DOHH2 (cell line): ENCODE results near the gene ADAMTSL1.

Source experiments
- H3F3A ChIP-seq: fragments of 200-600 bp; sonication (generic), shearing (Covaris generic); 2 replicates; pipeline ENCODE4 v1.6.0; 2016; ENCODE audit warnings: antibody characterized with exemption, mild to moderate bottlenecking; ENCODE audit not compliant: control insufficient read depth, insufficient read depth
- H3K27ac ChIP-seq: fragments of 200-600 bp; sonication (generic); 2 replicates; pipeline ENCODE4 v1.5.1; 2014; ENCODE audit warnings: low read depth, mild to moderate bottlenecking, low read length, moderate library complexity
- H3K27me3 ChIP-seq: fragments of 200-600 bp; sonication (generic); 2 replicates; pipeline ENCODE4 v1.6.1; 2014; ENCODE audit warnings: mild to moderate bottlenecking, low read length, mixed read lengths; ENCODE audit not compliant: control insufficient read depth
- H3K36me3 ChIP-seq: fragments of 200-600 bp; sonication (generic); 2 replicates; pipeline ENCODE4 v1.6.1; 2014; ENCODE audit warnings: mild to moderate bottlenecking, low read length, moderate library complexity, mixed read lengths; ENCODE audit not compliant: control insufficient read depth
- H3K4me1 ChIP-seq: fragments of 200-600 bp; sonication (generic); 2 replicates; pipeline ENCODE4 v1.6.1; 2014; ENCODE audit warnings: mild to moderate bottlenecking, low read length, mixed read lengths; ENCODE audit not compliant: control insufficient read depth
- H3K4me2 ChIP-seq: fragments of 200-600 bp; sonication (generic); 2 replicates; pipeline ENCODE4 v1.6.0; 2014; ENCODE audit warnings: mild to moderate bottlenecking, low read length, moderate library complexity
- H3K4me3 ChIP-seq: fragments of 200-600 bp; sonication (generic); 2 replicates; pipeline ENCODE4 v1.5.1; 2014; ENCODE audit warnings: mild to moderate bottlenecking, low read length, mixed read lengths
- H3K79me2 ChIP-seq: fragments of 200-600 bp; sonication (generic); 2 replicates; pipeline ENCODE4 v1.6.1; 2014; ENCODE audit warnings: mild to moderate bottlenecking, low read length, mixed read lengths; ENCODE audit not compliant: control insufficient read depth
- H3K9me2 ChIP-seq: fragments of 200-600 bp; sonication (generic); replicated peaks from 2 replicates; pipeline ENCODE4 v1.6.1; 2014; ENCODE audit warnings: mild to moderate bottlenecking, low read length, mixed read lengths; ENCODE audit not compliant: control insufficient read depth
- H3K9me3 ChIP-seq: fragments of 200-600 bp; sonication (generic); 2 replicates; pipeline ENCODE4 v1.6.1; 2014; ENCODE audit warnings: antibody characterized with exemption, low read length, mixed read lengths; ENCODE audit not compliant: control insufficient read depth, insufficient read depth
- H4K20me1 ChIP-seq: fragments of 200-600 bp; sonication (generic); 2 replicates; pipeline ENCODE4 v1.6.0; 2014; ENCODE audit warnings: low read depth, mild to moderate bottlenecking, antibody characterized with exemption, low read length, moderate library complexity; ENCODE audit not compliant: control insufficient read depth, insufficient read depth
- EZH2phosphoT487 ChIP-seq: fragments of 200-600 bp; sonication (generic); IDR thresholded peaks from 2 replicates; pipeline ENCODE4 v1.6.1; 2017; ENCODE audit warnings: borderline replicate concordance, mild to moderate bottlenecking, antibody characterized with exemption, low read length, moderate library complexity, mixed read lengths
- TF ChIP-seq, protein P1 (sequence below): fragments of 200-600 bp; sonication (generic); IDR thresholded peaks from one replicate; pipeline ENCODE4 v1.5.1; 2014; ENCODE audit warnings: antibody characterized with exemption, mild to moderate bottlenecking, low read depth, low read length; ENCODE audit not compliant: poor library complexity, severe bottlenecking

The ADAMTSL1 gene

DNA sequence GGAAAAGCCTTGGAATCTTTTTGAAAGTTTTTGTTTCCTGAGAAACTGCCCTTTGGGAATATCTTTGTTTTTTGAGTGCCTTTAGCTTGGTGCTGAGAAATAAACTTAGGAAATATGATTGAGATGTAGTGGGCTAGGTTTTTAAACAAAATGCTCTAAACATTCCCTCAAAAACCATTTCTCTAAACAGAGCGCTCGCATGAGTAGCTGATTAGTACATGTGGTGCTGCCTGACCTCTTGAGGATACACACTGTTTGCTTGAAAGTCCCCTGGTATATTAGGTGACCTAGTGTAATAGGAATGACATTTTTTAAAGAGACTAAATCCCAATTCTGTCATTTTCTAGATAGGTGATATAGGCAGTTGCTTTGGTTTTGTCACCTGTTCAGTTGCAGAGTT lies 132.3 kb downstream of the ADAMTSL1 start:
- H3K4me2 ChIP-seq: no peak overlapping the region
- H3K4me3 ChIP-seq: no peak overlapping the region
- no peaks in the 10 kb centered on the region for H3F3A ChIP-seq
- H3K36me3 ChIP-seq: no peaks in the 10 kb centered on the region
- H4K20me1 ChIP-seq: no peaks in the 10 kb centered on the region
- no peaks in the 10 kb centered on the region for H3K27me3 ChIP-seq
- no peaks in the 10 kb centered on the region for H3K79me2 ChIP-seq
- TF ChIP-seq, protein P1, sequence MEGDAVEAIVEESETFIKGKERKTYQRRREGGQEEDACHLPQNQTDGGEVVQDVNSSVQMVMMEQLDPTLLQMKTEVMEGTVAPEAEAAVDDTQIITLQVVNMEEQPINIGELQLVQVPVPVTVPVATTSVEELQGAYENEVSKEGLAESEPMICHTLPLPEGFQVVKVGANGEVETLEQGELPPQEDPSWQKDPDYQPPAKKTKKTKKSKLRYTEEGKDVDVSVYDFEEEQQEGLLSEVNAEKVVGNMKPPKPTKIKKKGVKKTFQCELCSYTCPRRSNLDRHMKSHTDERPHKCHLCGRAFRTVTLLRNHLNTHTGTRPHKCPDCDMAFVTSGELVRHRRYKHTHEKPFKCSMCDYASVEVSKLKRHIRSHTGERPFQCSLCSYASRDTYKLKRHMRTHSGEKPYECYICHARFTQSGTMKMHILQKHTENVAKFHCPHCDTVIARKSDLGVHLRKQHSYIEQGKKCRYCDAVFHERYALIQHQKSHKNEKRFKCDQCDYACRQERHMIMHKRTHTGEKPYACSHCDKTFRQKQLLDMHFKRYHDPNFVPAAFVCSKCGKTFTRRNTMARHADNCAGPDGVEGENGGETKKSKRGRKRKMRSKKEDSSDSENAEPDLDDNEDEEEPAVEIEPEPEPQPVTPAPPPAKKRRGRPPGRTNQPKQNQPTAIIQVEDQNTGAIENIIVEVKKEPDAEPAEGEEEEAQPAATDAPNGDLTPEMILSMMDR: no peak
- no peak for TF ChIP-seq EZH2phosphoT487
- no peak overlapping the region for H3K27ac ChIP-seq
- H3K9me3 ChIP-seq: no peaks in the 10 kb centered on the region
- no peaks in the 10 kb centered on the region for H3K9me2 ChIP-seq
- H3K4me1 ChIP-seq: no peaks in the 10 kb centered on the region

DNA sequence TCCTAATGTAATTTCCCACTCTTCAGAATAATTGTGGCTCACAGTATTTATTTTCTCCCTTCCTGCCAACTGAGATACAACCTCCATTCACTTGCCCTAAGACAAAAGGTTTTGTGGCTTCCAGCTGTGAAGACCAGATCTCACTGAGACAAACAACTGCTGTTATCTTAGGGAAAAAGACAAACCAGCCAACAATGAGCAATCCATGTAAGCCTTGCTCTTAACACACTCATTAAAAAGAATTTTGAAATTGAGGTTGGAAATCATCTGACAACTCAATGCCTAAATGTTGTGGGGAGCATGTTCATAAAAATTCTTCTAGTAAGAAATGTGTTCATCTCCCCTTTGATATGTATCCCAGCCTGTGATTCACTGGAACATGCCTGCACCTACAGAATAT lies 132.9 kb downstream of the ADAMTSL1 start:
- Histone ChIP-seq H3K27ac (no peak overlapping the region), H3K4me1 (no peaks in the 10 kb centered on the region), H3F3A (no peaks in the 10 kb centered on the region), H3K27me3 (no peaks in the 10 kb centered on the region), H3K4me2 (no peak overlapping the region), H3K9me3 (no peaks in the 10 kb centered on the region), H3K4me3 (no peak overlapping the region), H4K20me1 (no peaks in the 10 kb centered on the region), H3K36me3 (no peaks in the 10 kb centered on the region), H3K79me2 (no peaks in the 10 kb centered on the region), H3K9me2 (no peaks in the 10 kb centered on the region)
- TF ChIP-seq EZH2phosphoT487: no peak
- TF ChIP-seq, protein P1: no peak

DNA sequence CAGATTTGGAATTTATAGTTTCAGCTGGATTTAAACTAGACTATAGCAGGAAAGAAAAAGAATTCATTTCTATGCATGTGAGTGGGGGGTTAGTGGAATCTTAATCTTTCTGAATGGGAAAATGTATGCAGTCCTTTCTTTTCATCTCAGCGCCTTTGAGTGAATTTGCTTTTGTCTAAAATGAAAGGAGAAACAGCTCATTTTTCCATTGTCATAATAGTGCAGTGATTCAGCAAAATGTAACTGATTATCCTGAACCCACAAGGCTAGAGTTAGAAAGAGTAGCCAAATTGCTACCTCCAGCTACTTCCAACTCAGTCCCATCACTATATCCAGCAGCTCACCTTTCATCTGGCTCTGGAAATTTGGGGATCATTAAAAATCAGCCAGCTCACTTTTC lies 134.4 kb downstream of the ADAMTSL1 start:
- Histone ChIP-seq H3K9me2 (no peaks in the 10 kb centered on the region), H3K4me2 (no peak overlapping the region), H3K4me1 (no peaks in the 10 kb centered on the region), H3K27ac (no peak overlapping the region), H3F3A (no peaks in the 10 kb centered on the region), H3K27me3 (no peaks in the 10 kb centered on the region), H4K20me1 (no peaks in the 10 kb centered on the region), H3K4me3 (no peak overlapping the region), H3K79me2 (no peaks in the 10 kb centered on the region), H3K9me3 (no peaks in the 10 kb centered on the region), H3K36me3 (no peaks in the 10 kb centered on the region)
- TF ChIP-seq, protein P1: no peak
- no peak for TF ChIP-seq EZH2phosphoT487

DNA sequence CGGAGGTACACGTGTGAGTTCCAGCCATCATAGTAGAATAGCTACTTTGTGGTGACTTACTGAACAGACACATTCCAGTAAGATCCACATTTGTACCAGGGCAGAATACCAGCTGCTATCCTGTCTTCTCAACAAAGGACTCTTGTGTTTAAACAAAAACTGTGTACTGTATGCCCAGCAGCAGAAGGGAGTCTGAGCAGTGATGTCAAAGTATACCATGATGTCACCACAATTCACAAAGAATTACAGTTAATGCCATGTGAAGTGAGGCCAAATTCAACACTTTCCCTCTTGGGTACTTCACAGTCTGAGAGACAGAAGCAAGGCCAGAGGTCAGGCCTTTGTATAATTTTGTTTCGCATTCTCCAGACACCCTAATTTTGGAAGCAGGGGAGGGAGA lies 137.0 kb downstream of the ADAMTSL1 start:
- Histone ChIP-seq H3K36me3 (no peaks in the 10 kb centered on the region), H3K27me3 (no peaks in the 10 kb centered on the region), H3K79me2 (no peaks in the 10 kb centered on the region), H3K4me3 (no peak overlapping the region), H3K9me2 (no peaks in the 10 kb centered on the region), H4K20me1 (no peaks in the 10 kb centered on the region), H3K4me2 (no peak overlapping the region), H3K27ac (no peak overlapping the region), H3K4me1 (no peaks in the 10 kb centered on the region), H3K9me3 (no peaks in the 10 kb centered on the region), H3F3A (no peaks in the 10 kb centered on the region)
- TF ChIP-seq EZH2phosphoT487: no peak
- TF ChIP-seq, protein P1: no peak
